Neural cell (in vitro differentiated cells): ENCODE results near the gene CACNA1F. TPM values are rescaled to one million over a fixed set of nuclear protein-coding genes. Genes with fewer than 3 reads are reported as not detected.
A peak's percentile ranks its signal among the peaks of the same experiment; 100 is the strongest.

ENCODE experiments used
- H2AFZ ChIP-seq: fragments of 200-600, 300-800 bp; sonication (generic), shearing (Covaris generic); 2 replicates; pipeline ENCODE4 v1.6.0; 2014; ENCODE audit warnings: low read depth, mild to moderate bottlenecking, antibody characterized with exemption, low read length, moderate library complexity
- H3F3A ChIP-seq: fragments of 200-600 bp; shearing (Covaris generic); 2 replicates; pipeline ENCODE4 v1.6.1; 2016; ENCODE audit warnings: mild to moderate bottlenecking, moderate library complexity, mixed read lengths, antibody characterized with exemption, low read length; ENCODE audit not compliant: insufficient read depth, poor library complexity, severe bottlenecking
- H3K27ac ChIP-seq: fragments of 200-600, 300-800 bp; sonication (generic), shearing (Covaris generic); 2 replicates; pipeline ENCODE4 v1.5.1; 2014; ENCODE audit warnings: mild to moderate bottlenecking, low read length, moderate library complexity
- H3K27me3 ChIP-seq: fragments of 300-800, 200-600 bp; sonication (generic), shearing (Covaris generic); 2 replicates; pipeline ENCODE4 v1.6.0; 2014; ENCODE audit warnings: mild to moderate bottlenecking, low read depth, low read length, moderate library complexity; ENCODE audit not compliant: insufficient read depth
- H3K36me3 ChIP-seq: fragments of 300-800, 200-600 bp; sonication (generic), shearing (Covaris generic); 2 replicates; pipeline ENCODE4 v1.5.1; 2014; ENCODE audit warnings: mild to moderate bottlenecking, antibody characterized with exemption, low read length, moderate library complexity; ENCODE audit not compliant: insufficient read depth
- H3K4me2 ChIP-seq: fragments of 300-800, 200-600 bp; sonication (generic), shearing (Covaris generic); 2 replicates; pipeline ENCODE4 v1.6.0; 2014; ENCODE audit warnings: mild to moderate bottlenecking, low read length
- H3K4me3 ChIP-seq: fragments of 300-800, 200-600 bp; sonication (generic), shearing (Covaris generic); 2 replicates; pipeline ENCODE4 v1.5.1; 2014; ENCODE audit warnings: mild to moderate bottlenecking, low read length, moderate library complexity
- H3K79me2 ChIP-seq: fragments of 200-600 bp; shearing (Covaris generic); replicated peaks from 2 replicates; pipeline ENCODE4 v1.6.0; 2014; ENCODE audit warnings: mild to moderate bottlenecking, low read length, moderate library complexity; ENCODE audit not compliant: insufficient read depth
- H3K9ac ChIP-seq: fragments of 300-800, 200-600 bp; sonication (generic), shearing (Covaris generic); 2 replicates; pipeline ENCODE4 v1.6.1; 2016; ENCODE audit warnings: mild to moderate bottlenecking, low read length, mixed read lengths
- H3K9me2 ChIP-seq: fragments of 200-600 bp; shearing (Covaris generic); 2 replicates; pipeline ENCODE4 v1.6.1; 2016; ENCODE audit warnings: mild to moderate bottlenecking, low read length, mixed read lengths; ENCODE audit not compliant: insufficient read depth
- H3K9me3 ChIP-seq: fragments of 200-600, 300-800 bp; sonication (generic), shearing (Covaris generic); 2 replicates; pipeline ENCODE4 v1.6.1; 2016; ENCODE audit warnings: mild to moderate bottlenecking, mixed run types, low read length, moderate library complexity, mixed read lengths
- H4K20me1 ChIP-seq: fragments of 200-600 bp; shearing (Covaris generic); 2 replicates; pipeline ENCODE4 v1.6.1; 2016; ENCODE audit warnings: mild to moderate bottlenecking, mixed run types; ENCODE audit not compliant: insufficient read depth
- CTCF ChIP-seq: fragments of 450-650 bp; IDR thresholded peaks from 2 replicates; pipeline ENCODE4 v1.5.1; 2014; ENCODE audit warnings: antibody characterized with exemption, mild to moderate bottlenecking, moderate library complexity; ENCODE audit not compliant: poor library complexity, severe bottlenecking
- EP300 ChIP-seq: fragments of 450-650 bp; conservative IDR thresholded peaks from 2 replicates; pipeline ENCODE4 v1.6.1; 2014; ENCODE audit warnings: antibody characterized with exemption, mild to moderate bottlenecking, moderate library complexity; ENCODE audit not compliant: poor library complexity, severe bottlenecking
- EZH2 ChIP-seq: fragments of 200-600, 300-800 bp; shearing (Covaris generic), sonication (generic); IDR thresholded peaks from 2 replicates; pipeline ENCODE4 v1.6.1; 2014; ENCODE audit warnings: antibody characterized with exemption, low read length, borderline replicate concordance, mild to moderate bottlenecking; ENCODE audit not compliant: insufficient read depth, poor library complexity, severe bottlenecking
- MXI1 ChIP-seq: fragments of 450-650 bp; conservative IDR thresholded peaks from 2 replicates; pipeline ENCODE4 v1.6.1; 2014; ENCODE audit warnings: antibody characterized with exemption, mild to moderate bottlenecking; ENCODE audit not compliant: poor library complexity, severe bottlenecking
- POLR2AphosphoS5 ChIP-seq: IDR thresholded peaks from 2 replicates; pipeline ENCODE4 v1.6.1; 2012
- RAD21 ChIP-seq: fragments of 450-650 bp; conservative IDR thresholded peaks from 2 replicates; pipeline ENCODE4 v1.6.1; 2014; ENCODE audit warnings: antibody characterized with exemption, mild to moderate bottlenecking, moderate library complexity
- SMC3 ChIP-seq: fragments of 450-650 bp; conservative IDR thresholded peaks from 2 replicates; pipeline ENCODE4 v1.6.1; 2014; ENCODE audit warnings: antibody characterized with exemption, mild to moderate bottlenecking, moderate library complexity; ENCODE audit not compliant: poor library complexity
- TAF1 ChIP-seq: IDR thresholded peaks from 2 replicates; pipeline ENCODE4 v1.6.1; 2012; ENCODE audit warnings: low read depth
- polyA plus RNA-seq: library from polyadenylated mRNA; depleted of rRNA; stranded (reverse); fragments of >200 nt; gene quantifications from 2 replicates; pipeline ENCODE4 v1.2.3, GENCODE V29; 2014
- TF ChIP-seq, protein P1 (sequence below): IDR thresholded peaks from 2 replicates; pipeline ENCODE4 v1.6.1; 2012; ENCODE audit warnings: borderline replicate concordance

The CACNA1F gene
- polyA plus RNA-seq, 1 donor from 2014 or later, result not detected

DNA sequence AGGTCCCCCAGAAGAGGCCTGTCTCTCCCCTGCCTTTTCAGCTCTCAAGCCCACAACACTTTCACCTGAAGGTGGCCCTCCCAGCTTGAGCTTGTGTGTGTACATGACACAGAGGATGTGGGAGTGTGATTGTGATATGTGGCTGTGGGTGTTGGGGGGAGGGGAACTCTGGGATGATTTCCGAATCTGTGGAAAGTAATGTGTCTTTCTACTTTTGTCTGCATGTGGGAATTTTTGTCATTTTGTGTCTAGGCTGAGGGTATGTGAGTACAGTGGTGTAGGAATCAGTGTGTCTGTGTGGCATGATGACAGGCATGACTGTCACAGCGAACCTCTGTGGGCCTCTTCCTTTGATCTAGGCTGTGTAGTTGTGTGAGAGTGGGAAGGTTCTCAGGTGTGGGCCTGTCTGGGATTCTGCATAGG lies 39.6 kb downstream of the CACNA1F start:
- H3K27me3 ChIP-seq, result no peaks in the 10 kb centered on the region
- no peaks in the 10 kb centered on the region for H3K9me3 ChIP-seq
- no peaks in the 10 kb centered on the region for H3K9me2 ChIP-seq
- TF ChIP-seq MXI1 (no peak), EZH2 (no peak), POLR2AphosphoS5 (no peak), TAF1 (no peak), RAD21 (no peak), SMC3 (no peak), EP300 (no peak), CTCF (no peak)
- TF ChIP-seq, protein P1, sequence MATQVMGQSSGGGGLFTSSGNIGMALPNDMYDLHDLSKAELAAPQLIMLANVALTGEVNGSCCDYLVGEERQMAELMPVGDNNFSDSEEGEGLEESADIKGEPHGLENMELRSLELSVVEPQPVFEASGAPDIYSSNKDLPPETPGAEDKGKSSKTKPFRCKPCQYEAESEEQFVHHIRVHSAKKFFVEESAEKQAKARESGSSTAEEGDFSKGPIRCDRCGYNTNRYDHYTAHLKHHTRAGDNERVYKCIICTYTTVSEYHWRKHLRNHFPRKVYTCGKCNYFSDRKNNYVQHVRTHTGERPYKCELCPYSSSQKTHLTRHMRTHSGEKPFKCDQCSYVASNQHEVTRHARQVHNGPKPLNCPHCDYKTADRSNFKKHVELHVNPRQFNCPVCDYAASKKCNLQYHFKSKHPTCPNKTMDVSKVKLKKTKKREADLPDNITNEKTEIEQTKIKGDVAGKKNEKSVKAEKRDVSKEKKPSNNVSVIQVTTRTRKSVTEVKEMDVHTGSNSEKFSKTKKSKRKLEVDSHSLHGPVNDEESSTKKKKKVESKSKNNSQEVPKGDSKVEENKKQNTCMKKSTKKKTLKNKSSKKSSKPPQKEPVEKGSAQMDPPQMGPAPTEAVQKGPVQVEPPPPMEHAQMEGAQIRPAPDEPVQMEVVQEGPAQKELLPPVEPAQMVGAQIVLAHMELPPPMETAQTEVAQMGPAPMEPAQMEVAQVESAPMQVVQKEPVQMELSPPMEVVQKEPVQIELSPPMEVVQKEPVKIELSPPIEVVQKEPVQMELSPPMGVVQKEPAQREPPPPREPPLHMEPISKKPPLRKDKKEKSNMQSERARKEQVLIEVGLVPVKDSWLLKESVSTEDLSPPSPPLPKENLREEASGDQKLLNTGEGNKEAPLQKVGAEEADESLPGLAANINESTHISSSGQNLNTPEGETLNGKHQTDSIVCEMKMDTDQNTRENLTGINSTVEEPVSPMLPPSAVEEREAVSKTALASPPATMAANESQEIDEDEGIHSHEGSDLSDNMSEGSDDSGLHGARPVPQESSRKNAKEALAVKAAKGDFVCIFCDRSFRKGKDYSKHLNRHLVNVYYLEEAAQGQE, result no peak
- no peak overlapping the region for H3K4me3 ChIP-seq
- no peak overlapping the region for H2AFZ ChIP-seq
- H3F3A ChIP-seq, result no peaks in the 10 kb centered on the region
- H3K79me2 ChIP-seq, result peaks cover under 1% of the 10 kb centered on the region
- no peak overlapping the region for H3K9ac ChIP-seq
- no peak overlapping the region for H3K27ac ChIP-seq
- no peak overlapping the region for H3K4me2 ChIP-seq
- no peaks in the 10 kb centered on the region for H3K36me3 ChIP-seq
- H4K20me1 ChIP-seq, result no peaks in the 10 kb centered on the region

GRCh38 chrX:49192722-49193328 lies 40.3 kb downstream of the CACNA1F start:
- H3K9me3 ChIP-seq, result no peaks in the 10 kb centered on the region
- H3K4me3 ChIP-seq, result no peak overlapping the region
- H3K79me2 ChIP-seq, result no peaks in the 10 kb centered on the region
- H3K36me3 ChIP-seq, result no peaks in the 10 kb centered on the region
- no peak overlapping the region for H3K27ac ChIP-seq
- H3K9ac ChIP-seq, result no peak overlapping the region
- no peaks in the 10 kb centered on the region for H3F3A ChIP-seq
- no peaks in the 10 kb centered on the region for H3K27me3 ChIP-seq
- no peaks in the 10 kb centered on the region for H4K20me1 ChIP-seq
- no peaks in the 10 kb centered on the region for H3K9me2 ChIP-seq
- peak; percentile 65 for TF ChIP-seq CTCF
- TF ChIP-seq, protein P1, result no peak
- TF ChIP-seq SMC3, result peak; percentile 64
- no peak for TF ChIP-seq POLR2AphosphoS5
- peak; percentile 53 for TF ChIP-seq RAD21
- no peak for TF ChIP-seq EP300
- no peak overlapping the region for H3K4me2 ChIP-seq
- H2AFZ ChIP-seq, result no peak overlapping the region
